HepG2 (cell line): ENCODE results near the gene TMEM145. TPM values are rescaled to one million over a fixed set of nuclear protein-coding genes. Genes with fewer than 3 reads are reported as not detected.
A peak's percentile ranks its signal among the peaks of the same experiment; 100 is the strongest.

Experiments used
- ARNT ChIP-seq: fragments of 450-650 bp; IDR thresholded peaks from 2 replicates; pipeline ENCODE4 v1.6.1; 2017
- FOXC1 ChIP-seq: sonication (generic); formaldehyde crosslinking; IDR thresholded peaks from 2 replicates; pipeline ENCODE4 v1.8.0; 2022; ENCODE audit warnings: mild to moderate bottlenecking, missing genetic modification reagents, borderline replicate concordance
- IRF2 ChIP-seq: IDR thresholded peaks from 2 replicates; pipeline ENCODE4 v1.6.1; 2018; ENCODE audit warnings: missing genetic modification reagents, missing compliant biosample characterization
- NAIF1 ChIP-seq: sonication (generic); formaldehyde crosslinking; IDR thresholded peaks from 2 replicates; pipeline ENCODE4 v1.5.0; 2020; ENCODE audit warnings: mild to moderate bottlenecking, missing genetic modification reagents, borderline replicate concordance
- NFYC ChIP-seq: IDR thresholded peaks from 2 replicates; pipeline ENCODE4 v1.6.1; 2016; ENCODE audit warnings: missing genetic modification reagents, missing compliant biosample characterization
- NONO ChIP-seq, 2 experiments: fragments of 450-650 bp in 1 of 2; sonication (generic) in 1 of 2; formaldehyde crosslinking in 1 of 2; IDR thresholded peaks in 1 of 2; conservative IDR thresholded peaks in 1 of 2; 2 replicates each; pipeline versions ENCODE4 v1.6.1 to v1.8.0; 2017 to 2022; ENCODE audit warnings: mild to moderate bottlenecking in 1 of 2, missing genetic modification reagents in 1 of 2, moderate library complexity in 1 of 2
- PAF1 ChIP-seq: IDR thresholded peaks from 2 replicates; pipeline ENCODE4 v1.6.1; 2016; ENCODE audit warnings: missing genetic modification reagents, missing compliant biosample characterization
- SALL1 ChIP-seq: sonication (generic); formaldehyde crosslinking; IDR thresholded peaks from 2 replicates; pipeline ENCODE4 v1.8.0; 2022; ENCODE audit warnings: mild to moderate bottlenecking, missing genetic modification reagents
- SAP130 ChIP-seq: IDR thresholded peaks from 2 replicates; pipeline ENCODE4 v1.6.1; 2016; ENCODE audit warnings: low read depth
- SP2 ChIP-seq: sonication (generic); formaldehyde crosslinking; IDR thresholded peaks from 2 replicates; pipeline ENCODE4 v1.5.1; 2020; ENCODE audit warnings: mild to moderate bottlenecking, missing genetic modification reagents
- TAF1 ChIP-seq: sonication (generic); formaldehyde crosslinking; IDR thresholded peaks from 2 replicates; pipeline ENCODE4 v1.4.0; 2020; ENCODE audit warnings: missing genetic modification reagents
- ZNF552 ChIP-seq: sonication (generic); formaldehyde crosslinking; IDR thresholded peaks from 2 replicates; pipeline ENCODE4 v1.9.0; 2022; ENCODE audit warnings: missing genetic modification reagents, mild to moderate bottlenecking, borderline replicate concordance
- ZNF557 ChIP-seq: sonication (generic); formaldehyde crosslinking; IDR thresholded peaks from 2 replicates; pipeline ENCODE4 v1.4.0; 2020; ENCODE audit warnings: missing genetic modification reagents
- ZNF567 ChIP-seq: sonication (generic); formaldehyde crosslinking; IDR thresholded peaks from 2 replicates; pipeline ENCODE4 v1.8.1; 2023; ENCODE audit warnings: mild to moderate bottlenecking, missing genetic modification reagents, borderline replicate concordance
- ZNF619 ChIP-seq: sonication (generic); formaldehyde crosslinking; IDR thresholded peaks from 2 replicates; pipeline ENCODE4 v1.4.0; 2020; ENCODE audit warnings: mild to moderate bottlenecking, missing genetic modification reagents
- ZNF652 ChIP-seq: IDR thresholded peaks from 2 replicates; pipeline ENCODE4 v1.6.1; 2016; ENCODE audit warnings: low read depth, borderline replicate concordance
- ZNF724P ChIP-seq: sonication (generic); formaldehyde crosslinking; IDR thresholded peaks from 2 replicates; pipeline ENCODE4 v1.8.0; 2022; ENCODE audit warnings: missing genetic modification reagents, borderline replicate concordance
- ZNF772 ChIP-seq: sonication (generic); formaldehyde crosslinking; IDR thresholded peaks from 2 replicates; pipeline ENCODE4 v1.5.0; 2020; ENCODE audit warnings: mild to moderate bottlenecking, missing genetic modification reagents
- ZNF781 ChIP-seq: sonication (generic); formaldehyde crosslinking; IDR thresholded peaks from 2 replicates; pipeline ENCODE4 v1.5.1; 2020; ENCODE audit warnings: borderline replicate concordance, mild to moderate bottlenecking, missing genetic modification reagents; ENCODE audit errors: not compliant biosample characterization
- ZNF83 ChIP-seq: sonication (generic); formaldehyde crosslinking; IDR thresholded peaks from 2 replicates; pipeline ENCODE4 v1.4.0; 2020; ENCODE audit warnings: missing genetic modification reagents, mild to moderate bottlenecking, borderline replicate concordance
- ZSCAN12 ChIP-seq: sonication (generic); formaldehyde crosslinking; IDR thresholded peaks from 2 replicates; pipeline ENCODE4 v1.9.0; 2021; ENCODE audit warnings: mild to moderate bottlenecking, missing genetic modification reagents
- ZSCAN25 ChIP-seq: sonication (generic); formaldehyde crosslinking; IDR thresholded peaks from 2 replicates; pipeline ENCODE4 v1.8.0; 2022; ENCODE audit warnings: mild to moderate bottlenecking, missing genetic modification reagents
- polyA plus RNA-seq, 8 experiments: library from polyadenylated mRNA; depleted of rRNA in 3 of 8; stranded (reverse) in 7 of 8; unstranded in 1 of 8; fragments of >200 nt; fragmentation: Illumina TruSeq in 4 of 8; extraction: Trizol in 4 of 8; gene quantifications; 2 replicates each; pipeline versions ENCODE4 v1.2.1 to v1.2.3, GENCODE V29; 2011 to 2016; ENCODE audit warnings: low read depth in 4 of 8, missing spikeins in 1 of 8, mixed read lengths in 1 of 8; ENCODE audit not compliant: insufficient read depth in 1 of 8
- total RNA-seq, 5 experiments: library from RNA; depleted of rRNA; stranded (reverse); fragments of >200 nt; fragmentation: Illumina TruSeq; extraction: Trizol; gene quantifications; 2 replicates each; pipeline ENCODE4 v1.2.3, GENCODE V29; 2016; ENCODE audit warnings: low read depth in 1 of 5
- TF ChIP-seq, protein P1 (sequence below), 2 experiments: sonication (generic) in 1 of 2; formaldehyde crosslinking in 1 of 2; IDR thresholded peaks; 2 replicates each; pipeline versions ENCODE4 v1.6.1 to v1.9.0; 2014 to 2022; ENCODE audit warnings: antibody characterized with exemption in 1 of 2, borderline replicate concordance in 1 of 2, inconsistent platforms in 1 of 2, low read depth in 1 of 2, missing genetic modification reagents in 1 of 2
- TF ChIP-seq, protein P2 (sequence below): sonication (generic); formaldehyde crosslinking; conservative IDR thresholded peaks from 2 replicates; pipeline ENCODE4 v1.8.0; 2022; ENCODE audit warnings: missing genetic modification reagents

TMEM145 gene
- total and polyA plus RNA-seq, 2 of the 13 experiments (the other 11 are each of a cell fraction or from before 2014, with no cell fraction given), result 0.07 to 5.1 TPM

DNA sequence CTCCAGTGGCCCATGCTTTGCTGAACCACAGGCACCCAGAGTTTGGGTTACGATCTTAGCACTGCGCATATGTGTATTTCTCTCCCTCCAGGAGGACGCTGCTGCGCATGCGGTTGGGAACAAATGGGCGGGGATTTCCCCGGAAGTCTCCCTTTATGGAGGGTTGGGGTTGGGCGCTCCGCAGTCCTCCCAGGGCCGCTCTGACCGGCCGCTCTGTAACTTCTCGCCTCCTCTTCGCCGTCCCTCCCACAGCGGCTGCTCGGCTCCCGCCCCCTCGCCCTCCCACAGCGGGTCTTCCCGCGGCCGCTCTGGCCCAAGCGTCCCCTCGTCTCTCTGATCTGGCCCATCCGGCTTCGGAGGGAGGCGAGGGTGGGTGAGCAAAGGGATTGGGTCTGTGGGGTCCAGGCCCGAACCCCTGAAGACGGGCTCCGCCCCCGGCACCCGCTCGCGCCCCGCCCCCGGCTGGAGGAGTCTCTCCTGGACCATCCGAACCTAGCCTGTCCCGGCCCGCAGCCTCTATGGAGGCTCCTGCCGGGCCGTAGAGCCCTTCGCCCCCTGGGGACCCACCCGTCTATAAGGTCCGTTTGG, 12.3 kb downstream of the TMEM145 start, which contains the start of gene MEGF8 (continued):
- TF ChIP-seq ZNF619 (CRISPR knock-in tag) (0 out of 2 replicates have a peak, but pooled peaks have one; percentile 9), ZSCAN12 (no peak), ZNF83 (CRISPR knock-in tag) (no peak), NAIF1 (CRISPR knock-in tag) (peak; percentile 47; the same call in 1 of the 2 replicates), ZNF724P (CRISPR knock-in tag) (no peak), NONO (IDR thresholded peaks at IDR 0.05) (no peak), NONO (CRISPR knock-in tag; conservative IDR thresholded peaks at IDR 0.05) (peak; percentile 47; the same call in 1 of the 2 replicates), FOXC1 (CRISPR knock-in tag) (peak; percentile 47), ZNF557 (no peak), SP2 (CRISPR knock-in tag) (peak; percentile 76), ZSCAN25 (CRISPR knock-in tag) (0 out of 2 replicates have a peak, but pooled peaks have one; percentile 25), ZNF781 (CRISPR knock-in tag) (peak; percentile 52), PAF1 (CRISPR knock-in tag) (no peak), NFYC (peak; percentile 46), ZNF552 (CRISPR knock-in tag) (no peak; the same call in 1 of the 2 replicates), TAF1 (CRISPR knock-in tag) (peak; percentile 80; the same call in 1 of the 2 replicates), ZNF567 (CRISPR knock-in tag) (no peak), SALL1 (CRISPR knock-in tag) (peak; percentile 69; the same call in 1 of the 2 replicates), SAP130 (CRISPR knock-in tag) (peak; percentile 92), ARNT (no peak), ZNF772 (no peak), IRF2 (peak; percentile 76; the same call in 1 of the 2 replicates), ZNF652 (CRISPR knock-in tag) (no peak)
- TF ChIP-seq, protein P1, sequence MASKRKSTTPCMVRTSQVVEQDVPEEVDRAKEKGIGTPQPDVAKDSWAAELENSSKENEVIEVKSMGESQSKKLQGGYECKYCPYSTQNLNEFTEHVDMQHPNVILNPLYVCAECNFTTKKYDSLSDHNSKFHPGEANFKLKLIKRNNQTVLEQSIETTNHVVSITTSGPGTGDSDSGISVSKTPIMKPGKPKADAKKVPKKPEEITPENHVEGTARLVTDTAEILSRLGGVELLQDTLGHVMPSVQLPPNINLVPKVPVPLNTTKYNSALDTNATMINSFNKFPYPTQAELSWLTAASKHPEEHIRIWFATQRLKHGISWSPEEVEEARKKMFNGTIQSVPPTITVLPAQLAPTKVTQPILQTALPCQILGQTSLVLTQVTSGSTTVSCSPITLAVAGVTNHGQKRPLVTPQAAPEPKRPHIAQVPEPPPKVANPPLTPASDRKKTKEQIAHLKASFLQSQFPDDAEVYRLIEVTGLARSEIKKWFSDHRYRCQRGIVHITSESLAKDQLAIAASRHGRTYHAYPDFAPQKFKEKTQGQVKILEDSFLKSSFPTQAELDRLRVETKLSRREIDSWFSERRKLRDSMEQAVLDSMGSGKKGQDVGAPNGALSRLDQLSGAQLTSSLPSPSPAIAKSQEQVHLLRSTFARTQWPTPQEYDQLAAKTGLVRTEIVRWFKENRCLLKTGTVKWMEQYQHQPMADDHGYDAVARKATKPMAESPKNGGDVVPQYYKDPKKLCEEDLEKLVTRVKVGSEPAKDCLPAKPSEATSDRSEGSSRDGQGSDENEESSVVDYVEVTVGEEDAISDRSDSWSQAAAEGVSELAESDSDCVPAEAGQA (IDR thresholded peaks at IDR 0.05; ENCODE audit: low read depth), result no peak
- TF ChIP-seq, protein P1 (CRISPR knock-in tag; IDR thresholded peaks at IDR 0.05; ENCODE audit: borderline replicate concordance), result no peak
- TF ChIP-seq, protein P2, sequence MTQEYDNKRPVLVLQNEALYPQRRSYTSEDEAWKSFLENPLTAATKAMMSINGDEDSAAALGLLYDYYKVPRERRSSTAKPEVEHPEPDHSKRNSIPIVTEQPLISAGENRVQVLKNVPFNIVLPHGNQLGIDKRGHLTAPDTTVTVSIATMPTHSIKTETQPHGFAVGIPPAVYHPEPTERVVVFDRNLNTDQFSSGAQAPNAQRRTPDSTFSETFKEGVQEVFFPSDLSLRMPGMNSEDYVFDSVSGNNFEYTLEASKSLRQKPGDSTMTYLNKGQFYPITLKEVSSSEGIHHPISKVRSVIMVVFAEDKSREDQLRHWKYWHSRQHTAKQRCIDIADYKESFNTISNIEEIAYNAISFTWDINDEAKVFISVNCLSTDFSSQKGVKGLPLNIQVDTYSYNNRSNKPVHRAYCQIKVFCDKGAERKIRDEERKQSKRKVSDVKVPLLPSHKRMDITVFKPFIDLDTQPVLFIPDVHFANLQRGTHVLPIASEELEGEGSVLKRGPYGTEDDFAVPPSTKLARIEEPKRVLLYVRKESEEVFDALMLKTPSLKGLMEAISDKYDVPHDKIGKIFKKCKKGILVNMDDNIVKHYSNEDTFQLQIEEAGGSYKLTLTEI (CRISPR knock-in tag), result no peak
